ENCODE results near the gene XYLT2.

XYLT2 gene

GRCh38 chr17:50354776-50355175, 8.8 kb downstream of the XYLT2 start:
- Histone ChIP-seq H3K27ac (ENCODE audit: low read length) (no peak overlapping the region), H3K9me3 (ENCODE audit: insufficient read depth, low read length, severe bottlenecking) (no peaks in the 10 kb centered on the region), H3K36me3 (ENCODE audit: insufficient read depth, low read length) (peaks cover 77% of the 10 kb centered on the region), H3K4me3 (ENCODE audit: low read depth in 1 of 2, low read length in 2 of 2) (no peak overlapping the region), H3K27me3 (ENCODE audit: insufficient read depth, low read length, poor library complexity) (no peaks in the 10 kb centered on the region), H3K9ac (ENCODE audit: low read depth, low read length) (no peak overlapping the region), H3K79me2 (ENCODE audit: insufficient read depth, low read length) (peaks cover 23% of the 10 kb centered on the region; the same call in 1 of the 2 replicates), H2AFZ (ENCODE audit: low read depth, low read length) (no peak overlapping the region), H3K4me1 (ENCODE audit: insufficient read depth, low read length) (no peaks in the 10 kb centered on the region), H4K20me1 (ENCODE audit: insufficient read depth, low read length) (peaks cover 43% of the 10 kb centered on the region), H3K4me2 (ENCODE audit: insufficient read depth, low read length) (no peak overlapping the region)
- DNase-seq (no peak), ATAC-seq (ENCODE audit: insufficient read depth, low read depth) (no peak)
- TF ChIP-seq, protein P1, sequence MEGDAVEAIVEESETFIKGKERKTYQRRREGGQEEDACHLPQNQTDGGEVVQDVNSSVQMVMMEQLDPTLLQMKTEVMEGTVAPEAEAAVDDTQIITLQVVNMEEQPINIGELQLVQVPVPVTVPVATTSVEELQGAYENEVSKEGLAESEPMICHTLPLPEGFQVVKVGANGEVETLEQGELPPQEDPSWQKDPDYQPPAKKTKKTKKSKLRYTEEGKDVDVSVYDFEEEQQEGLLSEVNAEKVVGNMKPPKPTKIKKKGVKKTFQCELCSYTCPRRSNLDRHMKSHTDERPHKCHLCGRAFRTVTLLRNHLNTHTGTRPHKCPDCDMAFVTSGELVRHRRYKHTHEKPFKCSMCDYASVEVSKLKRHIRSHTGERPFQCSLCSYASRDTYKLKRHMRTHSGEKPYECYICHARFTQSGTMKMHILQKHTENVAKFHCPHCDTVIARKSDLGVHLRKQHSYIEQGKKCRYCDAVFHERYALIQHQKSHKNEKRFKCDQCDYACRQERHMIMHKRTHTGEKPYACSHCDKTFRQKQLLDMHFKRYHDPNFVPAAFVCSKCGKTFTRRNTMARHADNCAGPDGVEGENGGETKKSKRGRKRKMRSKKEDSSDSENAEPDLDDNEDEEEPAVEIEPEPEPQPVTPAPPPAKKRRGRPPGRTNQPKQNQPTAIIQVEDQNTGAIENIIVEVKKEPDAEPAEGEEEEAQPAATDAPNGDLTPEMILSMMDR (IDR thresholded peaks at IDR 0.05; ENCODE audit: borderline replicate concordance, extremely low read depth, low read length, poor library complexity, severe bottlenecking), result no peak
- TF ChIP-seq EZH2 (IDR thresholded peaks at IDR 0.05; ENCODE audit: borderline replicate concordance, low read depth, low read length, severe bottlenecking), result no peak

DNA sequence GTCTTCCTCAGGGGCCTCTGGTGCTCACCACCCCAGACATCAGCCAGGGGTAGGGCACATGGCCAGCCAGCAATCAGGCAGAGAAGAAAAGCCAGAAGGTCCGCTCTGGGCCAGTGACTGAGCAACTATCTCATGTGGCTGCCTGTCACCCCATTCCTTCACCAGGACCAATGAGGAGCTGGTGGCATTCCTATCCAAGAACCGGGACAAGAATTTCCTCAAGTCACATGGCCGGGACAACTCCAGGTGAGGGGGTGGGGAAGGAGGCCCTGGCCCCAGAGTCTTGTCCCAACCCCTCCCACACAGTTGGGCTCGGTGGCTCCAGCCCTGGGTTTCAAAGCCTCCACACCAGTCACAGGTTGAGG, 9.4 kb downstream of the XYLT2 start:
- Histone ChIP-seq H3K4me1 (ENCODE audit: insufficient read depth, low read length) (no peaks in the 10 kb centered on the region), H3K27me3 (ENCODE audit: insufficient read depth, low read length, poor library complexity) (no peaks in the 10 kb centered on the region), H3K27ac (ENCODE audit: low read length) (no peak overlapping the region), H3K9ac (ENCODE audit: low read depth, low read length) (no peak overlapping the region), H2AFZ (ENCODE audit: low read depth, low read length) (no peak overlapping the region), H3K79me2 (ENCODE audit: insufficient read depth, low read length) (peaks cover 21% of the 10 kb centered on the region; the same call in 1 of the 2 replicates), H3K4me3 (ENCODE audit: low read depth in 1 of 2, low read length in 2 of 2) (no peak overlapping the region), H3K9me3 (ENCODE audit: insufficient read depth, low read length, severe bottlenecking) (no peaks in the 10 kb centered on the region), H3K4me2 (ENCODE audit: insufficient read depth, low read length) (no peak overlapping the region), H3K36me3 (ENCODE audit: insufficient read depth, low read length) (peaks cover 82% of the 10 kb centered on the region), H4K20me1 (ENCODE audit: insufficient read depth, low read length) (peaks cover 45% of the 10 kb centered on the region)
- DNase-seq, result no peak
- ATAC-seq (ENCODE audit: insufficient read depth, low read depth), result no peak
- TF ChIP-seq, protein P1 (IDR thresholded peaks at IDR 0.05; ENCODE audit: borderline replicate concordance, extremely low read depth, low read length, poor library complexity, severe bottlenecking), result no peak
- no peak for TF ChIP-seq EZH2 (IDR thresholded peaks at IDR 0.05; ENCODE audit: borderline replicate concordance, low read depth, low read length, severe bottlenecking)

DNA sequence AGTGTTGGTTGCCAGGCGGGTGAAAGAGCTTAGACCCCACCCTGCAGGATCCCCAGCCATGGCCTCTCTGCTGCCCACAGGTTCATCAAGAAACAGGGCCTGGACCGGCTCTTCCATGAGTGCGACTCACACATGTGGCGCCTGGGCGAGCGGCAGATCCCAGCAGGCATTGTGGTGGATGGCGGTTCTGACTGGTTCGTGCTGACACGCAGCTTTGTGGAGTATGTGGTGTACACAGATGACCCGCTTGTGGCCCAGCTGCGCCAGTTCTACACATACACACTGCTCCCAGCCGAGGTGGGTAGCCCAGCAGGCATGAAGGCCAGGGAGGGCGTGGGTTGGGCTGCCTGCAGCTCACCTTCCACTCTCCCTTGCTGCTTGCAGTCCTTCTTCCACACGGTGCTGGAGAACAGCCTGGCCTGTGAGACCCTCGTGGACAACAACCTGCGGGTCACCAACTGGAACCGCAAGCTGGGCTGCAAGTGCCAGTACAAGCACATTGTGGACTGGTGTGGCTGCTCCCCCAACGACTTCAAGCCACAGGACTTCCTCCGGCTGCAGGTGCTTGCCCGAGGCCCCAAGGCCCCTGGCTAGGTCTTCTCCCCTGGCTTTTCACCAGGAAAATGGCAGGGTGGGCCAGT, 9.9 kb downstream of the XYLT2 start:
- no peaks in the 10 kb centered on the region for H3K9me3 ChIP-seq (ENCODE audit: insufficient read depth, low read length, severe bottlenecking)
- peaks cover 41% of the 10 kb centered on the region for H4K20me1 ChIP-seq (ENCODE audit: insufficient read depth, low read length)
- H3K4me1 ChIP-seq (ENCODE audit: insufficient read depth, low read length), result no peaks in the 10 kb centered on the region
- no peak overlapping the region for H3K27ac ChIP-seq (ENCODE audit: low read length)
- DNase-seq (no peak), ATAC-seq (ENCODE audit: insufficient read depth, low read depth) (no peak)
- peaks cover 16% of the 10 kb centered on the region; the same call in 1 of the 2 replicates for H3K79me2 ChIP-seq (ENCODE audit: insufficient read depth, low read length)
- H3K9ac ChIP-seq (ENCODE audit: low read depth, low read length), result no peak overlapping the region
- H3K27me3 ChIP-seq (ENCODE audit: insufficient read depth, low read length, poor library complexity), result no peaks in the 10 kb centered on the region
- no peak overlapping the region for H3K4me3 ChIP-seq (ENCODE audit: low read depth in 1 of 2, low read length in 2 of 2)
- H3K36me3 ChIP-seq (ENCODE audit: insufficient read depth, low read length), result peaks cover 86% of the 10 kb centered on the region
- no peak overlapping the region for H3K4me2 ChIP-seq (ENCODE audit: insufficient read depth, low read length)
- no peak for TF ChIP-seq EZH2 (IDR thresholded peaks at IDR 0.05; ENCODE audit: borderline replicate concordance, low read depth, low read length, severe bottlenecking)
- TF ChIP-seq, protein P1 (IDR thresholded peaks at IDR 0.05; ENCODE audit: borderline replicate concordance, extremely low read depth, low read length, poor library complexity, severe bottlenecking), result no peak
- H2AFZ ChIP-seq (ENCODE audit: low read depth, low read length), result no peak overlapping the region

Measured in DND-41 (cell line).